SW480 (cell line): ENCODE results near the gene RBM48.
"Not testable (repeated sequence)": the region's sequence is repeated elsewhere in the genome, so short reads cannot be mapped to it uniquely, and the experiment has no call there.

ENCODE experiments used
- DNase-seq: peaks from one replicate; pipeline ENCODE4 v3.0.0-alpha.2; 2016; ENCODE audit warnings: low spot score

The RBM48 gene

DNA sequence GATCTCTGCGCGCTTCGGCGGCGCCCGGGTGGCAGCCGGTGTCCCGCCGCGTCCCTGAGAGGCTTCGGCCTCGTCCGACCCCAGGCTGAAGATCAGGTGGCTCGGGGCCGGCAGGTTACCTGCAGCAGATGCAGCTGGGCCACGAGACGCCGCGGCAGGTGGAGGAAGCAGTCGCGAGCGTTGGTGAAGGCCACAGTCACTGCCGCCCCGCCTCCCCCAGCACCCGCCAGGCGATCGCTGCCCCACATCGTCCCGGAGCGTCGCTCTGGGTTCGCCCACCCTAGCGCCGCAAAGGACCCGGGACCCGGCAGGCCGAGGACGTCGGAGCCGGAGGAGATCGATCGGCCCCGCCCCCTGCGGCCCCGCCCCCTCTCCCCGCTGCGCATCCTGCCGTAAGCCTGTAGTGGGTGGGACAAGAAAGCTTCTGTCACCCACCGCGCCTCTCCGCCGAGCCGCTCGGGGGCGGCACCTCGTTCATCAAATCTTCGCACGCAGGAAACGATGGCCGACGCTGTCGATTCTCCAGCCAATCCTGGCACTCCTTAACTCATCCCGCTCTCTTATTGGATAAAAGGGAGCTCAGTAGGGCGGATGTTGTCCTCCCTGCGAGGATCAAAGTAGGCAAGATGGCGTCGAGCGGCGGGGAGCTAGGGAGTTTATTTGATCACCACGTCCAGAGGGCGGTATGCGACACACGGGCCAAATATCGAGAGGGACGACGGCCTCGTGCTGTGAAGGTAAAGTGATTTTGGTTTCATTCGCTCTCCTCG is at the start of gene RBM48, which contains the start of gene PEX1:
TSS of gene RBM48 (plus strand) at position 608 of the 770 bp plus-strand sequence. CDS start at position 627, 19 bp downstream.
TSS of gene PEX1 (minus strand) at position 333 of the 770 bp plus-strand sequence. CDS start at position 248, 85 bp downstream.
- peak; percentile 100 for DNase-seq

DNA sequence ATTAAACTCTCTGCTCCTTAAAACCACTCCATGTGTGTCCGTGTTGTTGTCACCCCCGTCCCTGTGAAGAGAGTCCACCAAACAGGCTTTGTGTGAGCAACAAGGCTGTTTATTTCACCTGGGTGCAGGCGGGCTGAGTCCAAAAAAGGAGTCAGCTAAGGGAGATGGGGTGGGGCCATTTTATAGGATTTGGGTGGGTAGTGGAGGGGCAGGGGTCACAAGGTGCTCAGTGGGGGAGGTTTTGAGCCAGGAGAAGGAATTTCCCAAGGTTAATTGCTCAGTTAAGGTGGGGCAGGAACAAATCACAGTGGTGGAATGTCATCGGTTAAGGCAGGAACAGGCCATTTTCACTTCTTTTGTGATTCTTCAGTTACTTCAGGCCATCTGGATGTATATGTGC is 49.4 kb upstream of the RBM48 start:
- DNase-seq = not testable (repeated sequence)

DNA sequence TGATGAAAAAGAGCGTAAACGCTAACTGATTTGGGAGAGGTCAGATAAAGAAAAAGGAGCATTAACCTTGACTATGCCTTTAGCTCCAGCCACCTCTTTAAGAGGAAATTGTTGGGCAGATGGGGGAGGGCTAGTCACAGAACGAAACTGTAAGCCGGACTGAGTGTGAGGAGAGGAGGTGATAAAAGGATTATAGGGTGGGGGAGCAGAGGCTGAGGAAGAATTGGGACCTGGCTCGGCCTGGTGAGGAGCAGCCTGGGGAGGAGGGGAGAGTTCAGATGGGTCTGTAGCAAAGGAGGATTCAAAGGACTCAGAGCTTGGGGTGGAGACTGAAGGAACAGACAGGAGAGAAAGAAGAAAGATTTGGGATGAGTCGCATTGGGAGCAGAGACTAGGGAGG is 45.0 kb upstream of the RBM48 start:
- DNase-seq = not testable (repeated sequence)

DNA sequence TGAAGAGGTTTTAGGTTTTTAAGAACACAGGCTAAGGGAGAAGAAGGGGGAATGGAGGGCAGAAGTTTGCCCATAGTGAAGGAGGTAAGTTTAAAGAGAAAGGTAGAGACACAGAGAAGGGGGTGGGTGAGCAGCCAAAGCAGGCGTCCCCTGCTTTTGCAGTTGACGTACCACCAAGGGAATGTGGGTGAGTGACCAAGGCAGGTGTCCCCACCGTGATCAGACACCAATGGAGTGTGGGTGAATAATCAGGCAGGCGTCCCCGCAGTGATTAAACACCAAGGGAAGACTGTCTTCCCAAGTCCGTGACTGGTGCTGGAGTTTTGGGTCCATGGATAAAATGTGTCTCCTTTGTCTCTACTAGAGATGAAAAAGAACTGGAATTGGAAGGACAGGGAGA is 44.4 kb upstream of the RBM48 start:
- not testable (repeated sequence) for DNase-seq

DNA sequence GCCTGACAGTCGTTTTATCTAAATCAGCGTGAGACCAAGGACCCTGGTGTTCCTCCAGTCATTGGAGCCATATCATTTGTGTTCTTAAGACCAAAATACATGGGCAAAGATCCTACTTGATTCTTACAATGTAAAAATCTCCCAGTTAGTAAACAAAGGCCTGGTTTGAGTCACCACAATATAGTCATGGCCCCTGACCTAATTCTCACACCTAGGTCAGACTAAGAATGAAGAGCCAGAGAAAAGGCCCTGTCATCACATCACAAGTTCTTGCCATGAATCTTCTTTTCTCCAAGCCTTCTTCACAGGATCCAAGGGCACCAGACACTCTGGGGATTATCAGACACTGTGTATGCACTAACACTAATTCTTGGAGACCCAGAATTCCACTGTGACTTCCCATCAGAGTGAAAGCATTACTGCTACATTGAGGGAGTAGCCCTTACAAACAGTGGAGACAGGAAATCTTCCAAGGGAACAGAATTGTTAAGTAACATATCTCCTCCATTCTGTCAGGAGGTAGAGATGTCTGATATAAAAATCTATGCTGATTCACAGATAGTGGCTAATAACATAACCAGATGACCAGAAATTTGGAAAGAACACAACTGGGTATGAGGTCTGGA is 43.2 kb upstream of the RBM48 start:
- DNase-seq = no peak

DNA sequence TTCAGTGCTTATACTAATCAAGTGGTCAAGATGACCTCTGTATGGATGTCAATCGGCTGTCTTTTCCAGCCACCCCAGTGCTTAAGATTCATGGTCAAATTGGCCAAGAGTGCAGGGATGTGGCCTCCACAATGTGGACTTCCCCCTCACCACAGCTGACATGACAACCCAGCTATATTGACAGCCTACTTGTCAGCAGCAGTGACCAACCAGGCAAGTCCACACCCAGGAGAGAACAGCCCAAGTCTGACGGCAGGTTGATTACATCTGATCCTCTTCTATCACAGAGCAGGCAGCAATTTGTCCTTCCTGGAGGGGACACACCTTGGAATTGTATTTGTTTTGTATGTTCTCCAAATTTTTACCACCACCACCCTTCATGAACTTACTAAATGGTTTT is 42.6 kb upstream of the RBM48 start:
- no peak for DNase-seq

DNA sequence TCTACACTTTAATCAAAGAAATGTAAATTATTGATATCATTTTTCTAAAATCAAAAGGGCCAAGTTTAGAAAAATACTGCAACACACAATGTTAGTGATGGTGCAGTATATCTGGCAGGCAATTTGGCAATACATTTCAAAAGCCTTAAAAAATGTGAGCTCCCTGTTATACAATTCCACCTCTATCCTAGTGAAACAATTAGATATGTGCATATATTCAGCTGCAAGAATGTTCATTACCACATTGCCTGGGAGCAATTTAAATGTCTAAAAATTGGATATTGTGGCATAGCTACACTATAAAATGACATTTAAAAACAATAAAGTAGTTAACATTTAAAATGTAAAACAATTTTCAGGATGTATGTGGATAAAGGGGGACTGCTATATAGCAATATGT is 40.8 kb upstream of the RBM48 start:
- no peak for DNase-seq

DNA sequence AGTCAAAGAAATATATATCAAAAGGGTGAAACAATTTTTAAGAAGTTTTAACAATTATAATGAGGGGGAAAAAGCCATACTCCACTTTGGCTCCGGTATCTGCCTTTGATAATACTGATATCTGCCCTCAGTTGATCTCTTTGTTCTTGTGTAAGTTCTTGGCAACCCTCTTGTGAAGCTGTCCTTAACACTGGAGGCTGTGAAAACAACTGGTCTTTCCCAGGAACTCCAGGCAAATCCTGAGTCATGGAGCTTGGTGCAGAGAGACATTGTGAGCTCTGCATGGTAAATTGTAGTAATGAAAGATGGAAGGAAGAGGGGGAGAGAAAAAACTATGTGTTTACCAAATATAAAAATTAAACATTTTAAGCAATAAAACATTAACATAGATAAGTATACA is 39.0 kb upstream of the RBM48 start:
- no peak for DNase-seq

DNA sequence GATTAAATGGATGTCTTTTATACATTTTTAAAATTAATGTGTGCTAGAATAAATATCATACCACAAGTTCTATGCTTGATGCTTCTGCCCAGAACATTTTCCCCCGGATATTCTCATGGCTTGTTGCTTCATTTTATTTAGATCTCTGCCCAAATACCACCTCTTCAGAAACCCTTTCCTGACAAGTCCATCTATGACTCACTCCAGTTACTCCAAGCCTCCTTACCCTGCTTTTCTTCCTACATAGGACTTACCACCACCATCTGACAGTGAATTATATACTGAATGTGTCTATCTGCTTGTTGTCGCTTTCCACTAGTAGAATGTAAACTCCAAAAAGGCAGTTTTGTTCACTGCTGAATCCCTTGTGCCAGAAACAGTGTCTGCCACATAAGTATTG is 31.7 kb upstream of the RBM48 start:
- no peak for DNase-seq

DNA sequence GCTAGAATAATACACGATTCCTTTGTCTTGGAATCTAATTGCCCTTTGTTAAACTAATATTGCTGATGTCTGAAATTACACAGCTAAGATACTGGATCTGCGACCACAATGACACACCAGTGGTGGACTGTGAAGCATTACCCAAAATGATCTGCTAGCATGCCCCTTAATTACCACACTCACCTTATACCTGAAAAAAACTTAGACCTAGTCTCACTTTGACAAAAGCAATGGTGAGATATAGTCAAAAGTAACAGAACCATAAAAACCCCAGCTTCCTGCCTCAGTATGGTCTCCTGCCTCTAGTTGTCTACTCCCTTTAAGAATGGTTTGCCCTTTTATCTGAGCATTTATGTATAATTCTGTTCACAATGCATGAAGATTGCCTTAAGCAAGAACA is 30.0 kb upstream of the RBM48 start:
- DNase-seq = no peak

DNA sequence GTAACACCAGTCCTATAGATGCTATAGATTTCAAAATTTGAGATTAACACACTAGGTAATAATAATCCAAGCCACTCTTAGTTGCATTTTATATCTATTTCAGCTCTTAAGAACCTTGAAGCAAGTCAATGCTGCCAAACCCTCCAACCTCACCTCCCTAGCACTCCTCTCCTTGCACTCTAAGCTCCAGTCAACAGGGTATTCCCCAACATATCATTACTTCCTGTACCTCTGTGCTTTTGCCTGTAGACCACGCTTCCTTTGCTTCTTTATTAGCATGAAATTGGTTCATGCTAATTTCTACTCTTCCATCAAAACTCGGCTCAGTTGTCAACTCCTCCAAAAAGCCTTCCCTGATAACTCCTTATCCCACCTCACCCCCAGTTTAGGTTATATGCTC is 24.8 kb upstream of the RBM48 start:
- DNase-seq = no peak

DNA sequence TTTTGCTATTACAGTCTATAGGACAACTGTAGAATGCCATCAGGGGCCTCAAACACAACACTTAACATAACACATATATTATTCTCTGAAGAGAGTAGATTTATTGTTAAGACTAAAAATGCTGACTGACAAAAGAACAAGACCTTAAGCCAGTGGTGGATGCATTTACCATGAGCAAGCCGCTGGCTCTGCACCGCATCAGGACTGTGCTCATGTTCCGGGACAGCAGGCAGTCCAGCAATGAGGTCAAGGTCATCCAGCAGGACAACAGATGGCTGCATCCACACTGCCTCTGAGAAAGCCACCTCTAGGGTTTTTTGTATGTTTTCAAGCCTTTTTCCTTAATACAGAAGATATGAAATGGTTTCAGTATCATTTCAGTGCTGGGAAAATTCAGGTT is 24.0 kb upstream of the RBM48 start:
- DNase-seq = no peak

DNA sequence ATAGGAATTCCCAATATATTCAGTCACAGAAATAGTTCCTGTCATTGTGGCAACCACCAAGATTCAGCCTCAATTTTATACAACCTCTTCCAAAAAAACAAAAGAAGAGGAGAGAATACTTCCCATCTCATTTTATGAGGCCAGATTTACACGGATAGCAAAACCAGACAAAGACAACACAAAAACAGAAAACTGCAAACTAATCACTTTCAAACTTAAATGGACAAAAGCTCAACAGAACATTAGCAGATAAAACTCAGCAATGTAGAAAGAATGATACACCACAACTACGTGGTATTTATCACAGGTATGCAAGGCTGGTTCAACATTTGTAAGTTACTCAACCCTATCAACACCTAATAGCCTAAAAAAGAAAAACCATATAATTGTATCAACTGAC is 22.2 kb upstream of the RBM48 start:
- DNase-seq = no peak

DNA sequence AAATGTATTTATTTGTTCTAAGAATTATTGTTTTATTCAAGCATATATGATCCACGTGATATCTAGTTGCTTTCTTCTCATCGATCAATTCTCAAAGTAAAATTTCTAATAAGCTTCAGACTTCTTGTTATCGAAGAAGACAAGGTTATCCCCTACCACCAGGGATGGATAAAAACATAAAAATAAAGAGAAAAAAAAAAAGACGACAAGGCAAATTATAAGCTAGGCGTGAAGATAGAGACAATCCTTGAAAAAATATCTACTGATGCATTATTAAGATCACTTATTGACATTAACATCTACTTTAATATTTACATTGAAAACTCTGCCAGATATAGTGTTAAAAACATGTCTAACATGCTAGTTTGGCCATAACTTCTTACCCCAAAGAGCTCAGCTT is 19.6 kb upstream of the RBM48 start:
- DNase-seq = no peak

DNA sequence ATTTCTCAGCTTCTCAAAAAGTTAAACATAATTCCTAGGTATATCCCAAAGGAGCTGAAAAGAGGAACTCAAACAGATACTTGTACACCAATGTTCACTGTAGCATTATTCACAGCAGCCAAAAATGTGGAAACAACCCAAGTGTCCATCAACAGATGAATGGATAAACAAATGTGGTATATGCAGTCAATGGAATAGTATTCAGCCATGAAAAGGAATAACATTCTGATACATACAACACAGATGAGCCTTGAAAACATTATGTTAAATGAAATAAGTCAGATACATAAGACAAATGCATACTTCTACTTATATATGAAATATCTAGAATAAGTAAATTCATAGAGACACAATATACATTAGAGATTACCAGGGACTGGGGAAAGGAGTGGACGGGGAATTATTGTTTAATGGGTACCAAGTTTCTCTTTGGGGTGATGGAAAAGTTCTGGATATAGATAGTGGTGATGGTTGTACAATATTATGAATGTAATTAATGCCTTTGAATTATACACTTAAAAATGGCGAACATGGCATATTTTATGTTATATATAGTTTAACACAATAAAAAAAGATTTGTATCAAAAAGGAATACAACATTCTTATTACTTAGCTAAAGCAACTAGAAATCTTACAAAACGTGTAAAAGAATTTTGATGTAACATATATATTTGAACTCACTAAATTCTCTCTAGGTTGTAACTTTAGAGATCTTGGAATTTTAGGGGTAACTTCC is 15.3 kb upstream of the RBM48 start:
- DNase-seq = no peak

DNA sequence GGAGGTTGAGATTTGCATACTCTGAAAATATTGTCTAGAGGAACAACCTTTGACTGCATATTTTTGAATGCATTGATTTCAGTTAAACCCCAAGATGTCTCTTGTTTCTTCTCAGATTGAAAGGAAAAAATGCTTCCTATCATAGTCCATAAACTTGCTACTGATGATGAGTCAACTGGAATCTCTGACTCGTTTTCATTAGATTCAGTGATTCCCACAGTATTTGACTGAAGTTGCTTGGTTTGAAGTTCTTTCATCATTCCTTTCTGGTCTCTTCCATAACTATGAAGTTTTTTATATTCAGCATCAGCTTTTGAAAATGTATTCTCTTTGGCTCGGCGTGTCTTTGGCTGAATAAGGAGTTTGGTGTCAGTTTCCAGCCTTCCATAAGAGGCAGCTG is 11.0 kb upstream of the RBM48 start:
- no peak for DNase-seq

DNA sequence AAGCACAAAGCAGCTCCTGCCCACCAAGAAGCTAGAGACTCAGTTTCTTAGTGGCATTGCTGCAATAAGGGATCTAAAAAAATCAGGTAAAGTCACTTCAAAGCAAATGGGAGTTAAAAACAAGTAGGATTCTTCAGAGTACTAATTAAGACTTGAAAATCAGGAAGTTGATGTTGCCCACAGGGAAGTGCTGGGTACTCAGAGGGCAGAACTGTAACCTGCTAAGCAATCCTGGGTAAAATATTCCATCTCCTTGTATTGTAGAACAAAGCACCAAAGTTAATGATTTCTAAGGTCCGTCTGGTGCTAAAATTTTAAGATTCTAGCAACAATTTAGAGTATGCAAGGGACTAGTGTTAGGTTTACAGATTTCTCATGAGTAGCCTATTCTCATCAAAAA is 8.6 kb upstream of the RBM48 start:
- no peak for DNase-seq

DNA sequence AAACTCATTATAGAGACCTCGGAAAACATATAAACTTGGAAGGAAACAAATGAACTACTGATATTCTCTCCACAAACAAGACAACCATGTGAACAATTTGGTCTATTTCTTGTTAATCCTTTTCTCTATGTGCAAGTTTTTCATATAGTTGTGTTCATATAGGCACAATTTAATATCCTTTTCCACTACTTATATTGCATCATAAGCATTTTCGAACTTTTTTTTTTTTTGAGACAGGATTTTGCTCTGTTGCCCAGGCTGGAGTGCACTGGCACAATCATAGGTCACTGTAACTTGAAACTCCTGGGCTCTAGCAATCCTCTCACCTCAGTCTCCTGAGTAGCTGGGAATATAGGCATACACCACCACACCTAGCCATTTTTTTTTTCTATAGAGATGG is 5.5 kb upstream of the RBM48 start:
- DNase-seq = no peak

DNA sequence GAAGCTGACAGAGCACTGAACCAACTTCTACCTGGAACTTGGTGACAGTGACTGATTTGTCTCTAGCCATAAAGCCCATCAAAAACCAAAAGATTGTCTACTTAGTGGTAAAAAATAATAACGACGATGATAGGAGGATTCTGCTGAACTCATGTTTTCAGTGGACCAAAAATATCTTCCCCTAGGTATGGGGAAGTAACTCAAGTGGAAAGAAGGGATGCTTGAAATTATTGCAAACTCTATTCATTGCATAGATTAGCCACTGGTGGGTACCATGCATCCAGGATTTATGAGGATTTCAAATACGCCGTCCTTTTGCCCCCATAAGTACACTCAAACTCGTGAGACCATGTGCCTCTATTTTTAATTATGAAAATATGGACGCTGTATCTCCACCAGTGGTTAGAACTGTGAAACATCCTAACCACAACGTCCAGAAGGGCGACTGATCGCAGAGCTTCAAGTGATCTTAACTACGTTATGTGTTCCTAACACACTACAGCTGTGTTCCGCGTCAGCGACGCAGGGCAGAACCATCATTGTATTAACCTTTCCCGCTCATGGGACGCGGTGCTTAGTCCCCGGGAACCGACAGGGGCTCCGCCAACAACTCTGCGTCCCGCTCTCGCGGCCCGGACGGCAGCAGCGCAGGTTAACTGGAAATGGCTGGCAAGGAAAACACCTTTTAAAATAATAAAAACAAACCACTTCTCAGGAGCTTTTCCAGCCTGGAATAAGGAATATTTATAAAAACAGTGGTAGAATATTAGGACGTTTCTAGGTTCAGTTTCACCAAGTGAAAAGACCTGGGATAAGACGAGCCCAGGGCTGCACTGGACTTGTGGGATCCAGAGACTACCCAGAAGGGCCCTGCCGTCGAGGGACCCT is 1.1 kb upstream of the RBM48 start:
- DNase-seq = peak; percentile 89

DNA sequence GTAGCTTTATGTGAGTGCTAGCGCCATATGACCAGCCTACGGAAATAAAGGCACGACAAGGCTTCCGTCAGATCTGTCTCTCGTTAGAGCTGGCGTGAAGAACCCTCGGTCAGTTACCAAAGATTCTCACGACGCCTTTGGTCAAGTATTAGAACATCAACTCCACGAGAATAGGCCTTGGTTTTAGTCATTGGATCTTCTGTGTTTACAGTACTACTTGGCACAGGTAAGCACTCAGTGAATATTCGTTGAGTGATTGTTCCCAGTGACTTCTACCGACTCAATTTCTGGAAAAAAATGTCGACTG is 316 bp downstream of the RBM48 start:
- no peak for DNase-seq

DNA sequence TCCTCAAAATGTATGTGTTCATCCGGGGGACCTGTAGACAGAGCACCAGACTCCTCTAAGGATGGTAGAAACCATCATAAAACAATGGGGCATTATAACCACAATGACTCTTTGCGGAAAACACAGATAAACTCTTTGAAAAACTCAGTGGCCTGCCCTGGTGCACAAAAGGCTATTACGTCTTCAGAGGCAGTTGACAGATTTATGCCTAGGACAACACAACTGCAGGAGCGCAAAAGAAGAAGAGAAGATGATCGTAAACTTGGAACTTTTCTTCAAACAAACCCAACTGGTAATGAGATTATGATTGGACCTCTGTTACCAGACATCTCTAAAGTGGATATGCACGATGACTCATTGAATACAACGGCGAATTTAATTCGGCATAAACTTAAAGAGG is 6.0 kb downstream of the RBM48 start:
- DNase-seq = no peak

DNA sequence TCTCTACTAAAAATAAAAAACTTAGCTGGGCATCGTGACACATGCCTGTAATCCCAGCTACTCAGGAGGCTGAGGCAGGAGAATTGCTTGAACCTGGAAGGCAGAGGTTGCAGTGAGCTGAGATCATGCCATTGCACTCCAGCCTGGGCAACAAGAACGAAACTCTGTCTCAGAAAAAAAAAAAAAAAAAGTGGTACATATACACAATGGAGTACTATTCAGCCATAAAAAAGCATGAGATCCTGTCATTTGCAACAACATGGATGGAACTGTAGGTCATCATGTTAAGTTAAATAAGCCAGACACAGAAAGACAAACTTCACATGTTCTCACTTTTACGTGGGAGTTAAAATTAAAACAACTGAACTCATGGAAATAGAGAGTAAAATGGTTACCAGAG is 14.9 kb downstream of the RBM48 start:
- DNase-seq = not testable (repeated sequence)
